GM18519 (cell line): Measurements from ENCODE around the gene NRCAM.

Experiments used
- ATAC-seq: cut with Tn5 transposase; IDR thresholded peaks from one replicate; pipeline ENCODE4 v1.9.1; 2021; ENCODE audit warnings: mild to moderate bottlenecking, moderate library complexity; ENCODE audit not compliant: unreplicated experiment, low FRiP score

Gene NRCAM

GRCh38 chr7:108227366-108227765, 228.9 kb downstream of the NRCAM start:
- no peak for ATAC-seq

GRCh38 chr7:108226816-108227299, 229.4 kb downstream of the NRCAM start:
- no peak for ATAC-seq

- no peak for ATAC-seq
These were observed 230.6 kb downstream of the NRCAM start for GRCh38 chr7:108225531-108226181.

GRCh38 chr7:108224387-108224786, 231.8 kb downstream of the NRCAM start:
- ATAC-seq = no peak

- no peak for ATAC-seq
These were observed 233.9 kb downstream of the NRCAM start for GRCh38 chr7:108222236-108222892.

GRCh38 chr7:108211382-108212201, 244.6 kb downstream of the NRCAM start:
- ATAC-seq = peak; percentile 44

GRCh38 chr7:108210796-108211195, 245.4 kb downstream of the NRCAM start:
- ATAC-seq = no peak

GRCh38 chr7:108205311-108205710, 250.9 kb downstream of the NRCAM start:
- no peak for ATAC-seq

- no peak for ATAC-seq
These were observed 251.9 kb downstream of the NRCAM start for GRCh38 chr7:108204281-108204796.

- ATAC-seq = peak; percentile 88
These were observed 252.7 kb downstream of the NRCAM start for GRCh38 chr7:108203537-108203936.

GRCh38 chr7:108202743-108203142, 253.5 kb downstream of the NRCAM start:
- no peak for ATAC-seq

- no peak for ATAC-seq
These were observed 254.5 kb downstream of the NRCAM start for GRCh38 chr7:108201766-108202165.

GRCh38 chr7:108200326-108200725, 255.9 kb downstream of the NRCAM start:
- no peak for ATAC-seq

GRCh38 chr7:108197371-108198091, 258.7 kb downstream of the NRCAM start:
- ATAC-seq = no peak

GRCh38 chr7:108196004-108196403, 260.2 kb downstream of the NRCAM start:
- no peak for ATAC-seq

GRCh38 chr7:108193594-108194498, 262.4 kb downstream of the NRCAM start:
- ATAC-seq = no peak

- ATAC-seq = no peak
These were observed 265.3 kb downstream of the NRCAM start for GRCh38 chr7:108190891-108191290.

- ATAC-seq = peak; percentile 94
These were observed 266.4 kb downstream of the NRCAM start for GRCh38 chr7:108189733-108190388.

GRCh38 chr7:108188724-108189123, 267.5 kb downstream of the NRCAM start:
- ATAC-seq = no peak
